22Rv1 (cell line): ENCODE data around the gene OR13F1.

ENCODE experiments used
- H3K27ac ChIP-seq: fragments of 450-650 bp; 2 replicates; pipeline ENCODE4 v1.5.1; 2017
- CTCF ChIP-seq: fragments of 450-650 bp; IDR thresholded peaks from 2 replicates; pipeline ENCODE4 v1.5.1; 2017; ENCODE audit warnings: mild to moderate bottlenecking
- ZFX ChIP-seq: fragments of 450-650 bp; IDR thresholded peaks from 2 replicates; pipeline ENCODE4 v1.6.1; 2017; ENCODE audit warnings: antibody characterized with exemption, borderline replicate concordance

The OR13F1 gene, protein sequence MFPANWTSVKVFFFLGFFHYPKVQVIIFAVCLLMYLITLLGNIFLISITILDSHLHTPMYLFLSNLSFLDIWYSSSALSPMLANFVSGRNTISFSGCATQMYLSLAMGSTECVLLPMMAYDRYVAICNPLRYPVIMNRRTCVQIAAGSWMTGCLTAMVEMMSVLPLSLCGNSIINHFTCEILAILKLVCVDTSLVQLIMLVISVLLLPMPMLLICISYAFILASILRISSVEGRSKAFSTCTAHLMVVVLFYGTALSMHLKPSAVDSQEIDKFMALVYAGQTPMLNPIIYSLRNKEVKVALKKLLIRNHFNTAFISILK

DNA sequence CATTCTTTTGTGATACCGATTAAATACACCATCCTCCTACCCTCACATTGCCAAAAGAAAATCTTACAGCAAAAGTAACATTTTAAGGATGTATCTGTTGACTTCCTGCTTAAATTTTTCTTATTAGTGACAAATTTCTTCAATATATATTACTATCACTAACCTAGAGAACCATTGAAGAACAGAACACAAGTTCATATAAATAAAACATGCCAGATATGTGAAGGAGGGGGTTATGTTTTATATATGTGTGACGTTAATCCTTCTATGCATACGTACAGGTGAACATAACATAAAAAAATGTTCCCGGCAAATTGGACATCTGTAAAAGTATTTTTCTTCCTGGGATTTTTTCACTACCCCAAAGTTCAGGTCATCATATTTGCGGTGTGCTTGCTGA lies at the start of gene OR13F1:
OR13F1 (plus strand) TSS at position 301 of the 400 bp plus-strand sequence; CDS start at position 301, 0 bp downstream.
- no peak within 1 kb of the TSS for H3K27ac ChIP-seq
- no peak for TF ChIP-seq CTCF

- TF ChIP-seq CTCF (no peak), ZFX (no peak)
- H3K27ac ChIP-seq, result no peak overlapping the region
These were observed 47.2 kb upstream of the OR13F1 start for GRCh38 chr9:104456831-104457230.

DNA sequence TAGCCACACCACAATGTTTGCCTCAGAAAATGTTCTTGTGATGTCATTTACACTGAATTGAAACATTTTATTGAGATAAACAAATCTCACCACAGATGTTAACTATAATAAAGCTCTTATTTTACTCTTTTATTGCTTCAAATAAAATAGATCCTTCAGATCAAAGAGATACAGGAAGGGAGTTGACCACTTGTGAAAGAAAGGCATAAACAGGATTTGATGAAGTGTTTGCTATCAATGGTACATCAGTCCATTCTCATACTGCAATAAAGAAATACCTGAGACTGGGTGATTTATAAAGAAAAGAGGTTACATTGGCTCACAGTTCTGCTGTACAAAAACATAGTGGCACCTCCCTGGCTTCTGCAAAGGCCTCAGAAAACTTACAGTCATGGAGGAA lies 40.2 kb upstream of the OR13F1 start:
- H3K27ac ChIP-seq, result no peak overlapping the region
- TF ChIP-seq CTCF (no peak), ZFX (no peak)

- TF ChIP-seq ZFX, result no peak
- TF ChIP-seq CTCF, result no peak
- H3K27ac ChIP-seq, result no peak overlapping the region
These were observed 35.8 kb upstream of the OR13F1 start for GRCh38 chr9:104468261-104468660.

DNA sequence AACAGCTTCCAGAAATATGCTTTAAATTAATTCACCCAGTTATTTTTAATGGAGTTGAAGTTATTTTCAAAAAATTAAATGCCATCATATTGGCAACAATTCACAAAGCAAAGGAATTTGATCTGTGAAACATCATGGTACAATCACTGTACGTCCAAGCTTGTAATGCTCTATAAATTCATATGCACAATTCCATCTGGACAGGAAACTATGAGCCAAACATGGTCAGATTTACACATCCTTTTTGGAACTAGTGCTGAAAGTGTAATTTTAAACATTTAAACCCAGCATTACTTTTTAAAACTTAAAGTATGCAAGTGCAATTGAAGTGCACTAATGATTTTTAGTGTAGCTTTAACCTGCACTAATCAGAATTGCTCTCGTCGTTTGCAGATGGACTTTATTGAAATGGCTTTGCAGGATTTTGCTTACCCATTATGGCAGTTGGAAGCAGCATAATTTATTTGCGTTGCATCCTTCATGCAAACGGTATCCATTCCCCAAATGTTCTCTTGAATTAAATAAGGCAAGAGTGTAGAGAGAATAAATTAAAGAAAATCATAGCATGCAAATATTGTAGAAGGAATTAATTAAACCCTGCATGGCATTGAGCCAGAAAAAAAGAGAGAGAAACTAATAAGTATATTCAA lies 21.0 kb upstream of the OR13F1 start:
- H3K27ac ChIP-seq, result no peak overlapping the region
- TF ChIP-seq ZFX (no peak), CTCF (no peak)

DNA sequence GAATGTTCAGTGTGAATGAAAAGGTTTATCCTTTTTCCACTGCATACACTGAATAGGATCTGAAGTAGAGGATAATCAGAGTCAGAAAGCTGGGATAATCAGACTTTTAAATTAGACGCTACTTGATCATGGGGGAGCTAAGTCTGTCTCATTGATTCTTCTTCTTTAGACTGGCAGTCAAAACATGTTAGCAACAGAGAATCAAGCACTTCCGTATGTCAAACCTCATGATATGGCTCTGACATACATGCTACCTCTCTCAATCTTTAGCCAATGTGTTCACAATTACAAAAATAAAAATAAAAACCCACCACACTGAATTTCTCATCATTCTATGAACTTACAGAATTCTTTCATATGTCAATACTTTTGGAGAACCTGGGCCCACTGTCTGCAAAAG lies 19.0 kb upstream of the OR13F1 start:
- TF ChIP-seq CTCF, result no peak
- no peak overlapping the region for H3K27ac ChIP-seq

GRCh38 chr9:104494808-104495207 lies 9.3 kb upstream of the OR13F1 start:
- no peak overlapping the region for H3K27ac ChIP-seq
- TF ChIP-seq CTCF, result peak; percentile 62
- TF ChIP-seq ZFX, result no peak
